ENCODE measurements around the gene TRERF1. TPM values are rescaled to one million over a fixed set of nuclear protein-coding genes. Genes with fewer than 3 reads are reported as not detected.
A peak's percentile ranks its signal among the peaks of the same experiment; 100 is the strongest.

The TRERF1 gene
- total RNA-seq, 1 experiment from 2014 or later, result 9.7 TPM

- H3K4me3 ChIP-seq (ENCODE audit: insufficient read depth, low read depth, low read length), result no peak overlapping the region
- no peaks in the 10 kb centered on the region for H3K36me3 ChIP-seq (replicated peaks; ENCODE audit: control insufficient read depth, insufficient read depth, low read length)
- no peaks in the 10 kb centered on the region for H3K27me3 ChIP-seq (ENCODE audit: control insufficient read depth, insufficient read depth, low read length)
- no peak for DNase-seq
Observed at GRCh38 chr6:42400886-42401612, 50.7 kb downstream of the TRERF1 start.

DNA sequence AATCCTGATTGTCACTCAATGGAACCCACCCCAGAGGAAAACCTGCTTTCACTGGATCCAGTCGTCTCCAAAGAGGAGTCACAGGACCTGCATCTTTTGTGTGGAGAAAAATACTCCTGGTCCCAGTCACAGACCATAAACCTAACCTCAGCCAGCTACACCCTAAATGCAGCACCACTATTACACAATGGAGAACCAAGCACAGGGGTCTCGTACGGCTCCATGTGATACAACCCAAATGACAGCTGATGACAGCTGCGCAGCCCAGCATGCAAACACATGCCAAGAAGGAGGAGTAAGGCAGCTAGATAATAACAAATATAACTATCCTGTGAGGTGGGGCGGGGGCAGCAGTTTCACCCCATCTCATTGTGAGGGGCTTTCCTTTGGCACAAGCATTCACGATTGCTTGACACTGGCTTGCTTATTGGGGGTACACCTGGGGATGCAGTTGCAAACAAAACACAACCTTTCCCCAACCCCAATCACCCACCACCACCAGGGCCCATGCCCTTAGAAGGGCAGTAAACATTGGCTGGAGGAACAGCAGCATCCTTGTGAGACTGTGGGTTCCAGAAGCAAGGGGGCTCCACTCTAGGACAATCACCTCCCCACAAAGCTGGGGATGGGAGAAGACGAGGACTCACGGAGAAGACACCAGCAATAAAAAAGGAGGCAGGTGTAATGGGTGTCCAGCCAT is 51.5 kb downstream of the TRERF1 start:
- Histone ChIP-seq H3K36me3 (replicated peaks; ENCODE audit: control insufficient read depth, insufficient read depth, low read length) (no peaks in the 10 kb centered on the region), H3K27me3 (ENCODE audit: control insufficient read depth, insufficient read depth, low read length) (no peaks in the 10 kb centered on the region), H3K4me3 (ENCODE audit: insufficient read depth, low read depth, low read length) (no peak overlapping the region)
- DNase-seq, result no peak

- H3K4me3 ChIP-seq (ENCODE audit: insufficient read depth, low read depth, low read length), result no peak overlapping the region
- peak; percentile 48 for DNase-seq
- H3K36me3 ChIP-seq (replicated peaks; ENCODE audit: control insufficient read depth, insufficient read depth, low read length), result no peaks in the 10 kb centered on the region
- no peaks in the 10 kb centered on the region for H3K27me3 ChIP-seq (ENCODE audit: control insufficient read depth, insufficient read depth, low read length)
Observed at GRCh38 chr6:42396720-42397119, 55.0 kb downstream of the TRERF1 start.

- DNase-seq, result no peak
- no peaks in the 10 kb centered on the region for H3K36me3 ChIP-seq (replicated peaks; ENCODE audit: control insufficient read depth, insufficient read depth, low read length)
- no peaks in the 10 kb centered on the region for H3K27me3 ChIP-seq (ENCODE audit: control insufficient read depth, insufficient read depth, low read length)
- H3K4me3 ChIP-seq (ENCODE audit: insufficient read depth, low read depth, low read length), result no peak overlapping the region
Observed at GRCh38 chr6:42394881-42395620, 56.7 kb downstream of the TRERF1 start.

- no peak for DNase-seq
- no peak overlapping the region for H3K4me3 ChIP-seq (ENCODE audit: insufficient read depth, low read depth, low read length)
Observed at GRCh38 chr6:42394151-42394550, 57.6 kb downstream of the TRERF1 start.

GRCh38 chr6:42393339-42393738 is 58.4 kb downstream of the TRERF1 start:
- no peaks in the 10 kb centered on the region for H3K36me3 ChIP-seq (replicated peaks; ENCODE audit: control insufficient read depth, insufficient read depth, low read length)
- no peak overlapping the region for H3K4me3 ChIP-seq (ENCODE audit: insufficient read depth, low read depth, low read length)
- no peak for DNase-seq
- no peaks in the 10 kb centered on the region for H3K27me3 ChIP-seq (ENCODE audit: control insufficient read depth, insufficient read depth, low read length)

More at GRCh38 chr6:42394151-42394550, 57.6 kb downstream of the TRERF1 start:
- Histone ChIP-seq H3K27me3 (ENCODE audit: control insufficient read depth, insufficient read depth, low read length) (no peaks in the 10 kb centered on the region), H3K36me3 (replicated peaks; ENCODE audit: control insufficient read depth, insufficient read depth, low read length) (no peaks in the 10 kb centered on the region)

DNA sequence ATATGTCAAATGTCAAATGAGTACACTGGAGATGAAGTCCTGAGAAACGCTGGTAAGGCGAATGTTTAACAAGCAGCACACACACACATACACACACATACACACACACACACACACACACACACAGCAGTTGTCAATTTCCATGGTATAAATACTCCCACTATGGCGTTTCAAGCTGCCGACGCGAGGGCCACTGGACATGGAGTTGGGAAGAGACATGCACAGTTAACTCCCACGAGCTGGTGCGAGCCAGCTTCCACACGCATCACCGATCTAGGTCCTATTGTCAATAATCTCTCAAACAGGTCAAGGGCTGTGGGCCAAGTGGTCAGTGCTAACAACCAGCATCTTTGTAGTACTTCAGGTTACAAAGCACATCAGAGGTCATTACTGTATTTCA is 58.9 kb downstream of the TRERF1 start:
- H3K27me3 ChIP-seq (ENCODE audit: control insufficient read depth, insufficient read depth, low read length), result no peaks in the 10 kb centered on the region
- H3K36me3 ChIP-seq (replicated peaks; ENCODE audit: control insufficient read depth, insufficient read depth, low read length), result no peaks in the 10 kb centered on the region
- no peak for DNase-seq
- no peak overlapping the region for H3K4me3 ChIP-seq (ENCODE audit: insufficient read depth, low read depth, low read length)

DNA sequence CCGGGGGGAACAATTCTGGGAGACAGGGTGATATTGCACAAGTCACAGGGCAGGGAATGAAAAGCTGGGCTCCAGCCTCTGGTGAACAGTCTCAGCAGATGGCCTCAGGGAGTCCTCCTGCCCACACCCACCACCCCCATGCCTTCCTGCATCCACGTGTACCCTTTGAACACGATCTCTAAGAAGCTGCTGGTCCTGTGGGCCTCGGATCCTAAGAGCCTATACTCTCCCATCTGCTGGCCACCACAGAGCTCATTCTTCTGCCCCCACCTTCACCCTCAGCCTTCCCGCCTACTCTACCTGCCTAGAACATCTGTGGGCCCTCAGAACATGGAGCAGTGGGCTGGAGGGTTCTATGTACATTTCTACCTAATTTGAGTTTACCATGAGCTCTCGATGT is 60.3 kb downstream of the TRERF1 start:
- DNase-seq, result no peak
- H3K36me3 ChIP-seq (replicated peaks; ENCODE audit: control insufficient read depth, insufficient read depth, low read length), result no peaks in the 10 kb centered on the region
- H3K27me3 ChIP-seq (ENCODE audit: control insufficient read depth, insufficient read depth, low read length), result no peaks in the 10 kb centered on the region
- no peak overlapping the region for H3K4me3 ChIP-seq (ENCODE audit: insufficient read depth, low read depth, low read length)

- Histone ChIP-seq H3K36me3 (replicated peaks; ENCODE audit: control insufficient read depth, insufficient read depth, low read length) (no peaks in the 10 kb centered on the region), H3K4me3 (ENCODE audit: insufficient read depth, low read depth, low read length) (no peak overlapping the region), H3K27me3 (ENCODE audit: control insufficient read depth, insufficient read depth, low read length) (no peaks in the 10 kb centered on the region)
- no peak for DNase-seq
Observed at GRCh38 chr6:42390228-42390934, 61.3 kb downstream of the TRERF1 start.

GRCh38 chr6:42389736-42390135 is 62.0 kb downstream of the TRERF1 start:
- DNase-seq, result no peak
- H3K36me3 ChIP-seq (replicated peaks; ENCODE audit: control insufficient read depth, insufficient read depth, low read length), result no peaks in the 10 kb centered on the region
- no peaks in the 10 kb centered on the region for H3K27me3 ChIP-seq (ENCODE audit: control insufficient read depth, insufficient read depth, low read length)
- no peak overlapping the region for H3K4me3 ChIP-seq (ENCODE audit: insufficient read depth, low read depth, low read length)

DNA sequence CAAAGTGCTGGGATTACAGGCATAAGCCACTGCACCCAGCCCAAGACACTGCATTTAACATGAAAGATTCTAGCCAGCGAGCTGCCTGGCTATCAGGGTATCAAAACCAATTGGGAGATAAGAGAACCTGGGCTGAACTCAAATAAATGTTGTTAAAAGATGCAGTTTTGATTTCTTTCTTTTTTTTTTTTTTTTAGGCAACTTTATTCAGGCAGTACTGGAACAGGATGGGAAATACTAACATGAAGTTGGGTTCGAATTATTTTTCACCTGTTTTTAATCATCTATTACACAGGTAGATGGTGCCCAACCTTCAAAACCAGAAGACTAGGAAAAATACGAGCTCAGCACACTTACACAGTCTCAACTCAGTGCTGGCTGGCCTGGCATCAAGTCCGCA is 63.7 kb downstream of the TRERF1 start:
- no peak for DNase-seq
- no peaks in the 10 kb centered on the region for H3K36me3 ChIP-seq (replicated peaks; ENCODE audit: control insufficient read depth, insufficient read depth, low read length)
- no peaks in the 10 kb centered on the region for H3K27me3 ChIP-seq (ENCODE audit: control insufficient read depth, insufficient read depth, low read length)
- H3K4me3 ChIP-seq (ENCODE audit: insufficient read depth, low read depth, low read length), result no peak overlapping the region

GRCh38 chr6:42387336-42387735 is 64.4 kb downstream of the TRERF1 start:
- H3K36me3 ChIP-seq (replicated peaks; ENCODE audit: control insufficient read depth, insufficient read depth, low read length), result no peaks in the 10 kb centered on the region
- DNase-seq, result no peak
- no peak overlapping the region for H3K4me3 ChIP-seq (ENCODE audit: insufficient read depth, low read depth, low read length)
- no peaks in the 10 kb centered on the region for H3K27me3 ChIP-seq (ENCODE audit: control insufficient read depth, insufficient read depth, low read length)

GRCh38 chr6:42385339-42385738 is 66.4 kb downstream of the TRERF1 start:
- no peak for DNase-seq
- no peaks in the 10 kb centered on the region for H3K27me3 ChIP-seq (ENCODE audit: control insufficient read depth, insufficient read depth, low read length)
- H3K4me3 ChIP-seq (ENCODE audit: insufficient read depth, low read depth, low read length), result no peak overlapping the region
- H3K36me3 ChIP-seq (replicated peaks; ENCODE audit: control insufficient read depth, insufficient read depth, low read length), result no peaks in the 10 kb centered on the region

- no peaks in the 10 kb centered on the region for H3K36me3 ChIP-seq (replicated peaks; ENCODE audit: control insufficient read depth, insufficient read depth, low read length)
- H3K27me3 ChIP-seq (ENCODE audit: control insufficient read depth, insufficient read depth, low read length), result no peaks in the 10 kb centered on the region
- H3K4me3 ChIP-seq (ENCODE audit: insufficient read depth, low read depth, low read length), result no peak overlapping the region
- no peak for DNase-seq
Observed at GRCh38 chr6:42383421-42384205, 68.1 kb downstream of the TRERF1 start.

Data from H7 (cell line).